Measurements from ENCODE around the gene CLDN3. TPM values are rescaled to one million over a fixed set of nuclear protein-coding genes. Genes with fewer than 3 reads are reported as not detected.

The CLDN3 gene
- total and polyA plus RNA-seq, 2 of the 4 experiments (the other 2 are of a cell fraction): 0.12 to 0.18 TPM

GRCh38 chr7:73726083-73726466, 44.0 kb downstream of the CLDN3 start:
- Histone ChIP-seq H3K9me1 (ENCODE audit: insufficient read depth, low read length) (no peaks in the 10 kb centered on the region), H3K56ac (ENCODE audit: extremely low read depth, insufficient read depth, low read length) (no peak overlapping the region), H4K20me1 (ENCODE audit: insufficient read depth, low read length) (no peaks in the 10 kb centered on the region), H4K8ac (ENCODE audit: low read depth in 2 of 2, low read length in 2 of 2) (no peak overlapping the region), H2BK5ac (ENCODE audit: low read depth, low read length, poor library complexity, severe bottlenecking) (peak overlapping the region; percentile 66), H4K5ac (ENCODE audit: low read depth, low read length) (no peak overlapping the region), H3K36me3 (ENCODE audit: control insufficient read depth, insufficient read depth, low read length) (no peaks in the 10 kb centered on the region), H3K4me3 (ENCODE audit: insufficient read depth, low read depth, low read length) (no peak overlapping the region), H4K91ac (ENCODE audit: insufficient read depth, low read depth, low read length) (no peak overlapping the region), H3K18ac (ENCODE audit: low read depth, low read length) (no peak overlapping the region), H2AFZ (replicated peaks; ENCODE audit: low read length, poor library complexity) (peak overlapping the region; percentile 81), H3K9me3 (ENCODE audit: control insufficient read depth, insufficient read depth, low read length) (no peaks in the 10 kb centered on the region), H3K79me1 (ENCODE audit: low read depth in 1 of 2, low read length in 2 of 2) (no peaks in the 10 kb centered on the region), H3K23ac (ENCODE audit: low read depth, low read length) (no peak overlapping the region), H2AK9ac (replicated peaks; ENCODE audit: low read depth, low read length, poor library complexity) (no peak overlapping the region), H3K27ac (ENCODE audit: insufficient read depth, low read length) (no peak overlapping the region), H2BK20ac (ENCODE audit: low read depth, low read length) (no peak overlapping the region), H3K4ac (ENCODE audit: low read depth, low read length) (no peak overlapping the region), H3K14ac (replicated peaks; ENCODE audit: low read depth, low read length) (no peak overlapping the region), H2BK15ac (ENCODE audit: low read depth, low read length) (no peak overlapping the region), H2BK120ac (ENCODE audit: low read depth, low read length) (no peak overlapping the region), H3K27me3 (ENCODE audit: control insufficient read depth, insufficient read depth, low read length) (no peaks in the 10 kb centered on the region), H2AK5ac (ENCODE audit: low read depth, low read length) (peak overlapping the region; percentile 65), H3K9ac (ENCODE audit: low read depth, low read length) (no peak overlapping the region), H3K4me2 (ENCODE audit: low read depth, low read length) (no peak overlapping the region), H3K4me1 (ENCODE audit: control insufficient read depth, insufficient read depth, low read length) (no peaks in the 10 kb centered on the region)
- no CpG with 5 or more reads among the region's 1 CpG for WGBS, 2 experiments (ENCODE audit: extremely low coverage in 2 of 2, insufficient read length in 1 of 2)
- no TSS peak for BruUV-seq (replicated peaks)
- ChIA-PET CTCF (interaction anchor here (1.0 to 1.6 kb wide), 5 partner anchors 94 to 122 kb away, joined by 3 to 9 read pairs (median 6); partner anchors contain the start of gene MLXIPL), POLR2A (ENCODE audit: unreplicated experiment) (no interaction called here)
- intact Hi-C loops (cut with micrococcal nuclease): no loop called here
- ATAC-seq (ENCODE audit: low read depth) (peak; percentile 9; the same call in 1 of the 2 replicates), DNase-seq (no peak)
- in situ Hi-C loops (cut with MboI; ENCODE audit: low sequenced_read_pairs): no loop called here
- no peak for TF ChIP-seq MAZ (IDR thresholded peaks at IDR 0.05; ENCODE audit: borderline replicate concordance, low read depth, low read length)
- TF ChIP-seq RFX5 (IDR thresholded peaks at IDR 0.05; ENCODE audit: low read depth, low read length): no peak
- TF ChIP-seq CEBPB (IDR thresholded peaks at IDR 0.05; ENCODE audit: low read depth, low read length): no peak
- dilution Hi-C loops (cut with HindIII; ENCODE audit: low sequenced_read_pairs, unreplicated experiment): no loop called here
